Epithelial cell of esophagus (primary cell): ENCODE measurements around the gene MAX.

Source experiments
- DNase-seq: peaks from one replicate; pipeline ENCODE4 v3.0.0; 2010; ENCODE audit warnings: low read depth
- H3K4me3 ChIP-seq: 2 replicates; pipeline ENCODE4 v1.5.1; 2011; ENCODE audit warnings: mild to moderate bottlenecking, low read length, control low read depth
- CTCF ChIP-seq: IDR thresholded peaks from 2 replicates; pipeline ENCODE4 v1.5.1; 2011; ENCODE audit warnings: low read depth, mild to moderate bottlenecking, low read length, control low read depth, inconsistent platforms; ENCODE audit not compliant: insufficient read depth; ENCODE audit errors: missing control alignments

Gene MAX

GRCh38 chr14:65026526-65026925, 75.8 kb downstream of the MAX start:
- H3K4me3 ChIP-seq, result no peak overlapping the region

GRCh38 chr14:65025818-65026217, 76.5 kb downstream of the MAX start:
- H3K4me3 ChIP-seq, result no peak overlapping the region
- no peak for DNase-seq
- TF ChIP-seq CTCF, result no peak

More at GRCh38 chr14:65026526-65026925, 75.8 kb downstream of the MAX start:
- no peak for TF ChIP-seq CTCF
- DNase-seq, result peak; percentile 48
